Activated gamma-delta T cell (primary cell): ENCODE results near the gene SEPSECS.
"Not testable (repeated sequence)": the region's sequence is repeated elsewhere in the genome, so short reads cannot be mapped to it uniquely, and the experiment has no call there.

ENCODE experiments used
- DNase-seq: peaks from one replicate; lab custom pipeline; 2025; lab: John Stamatoyannopoulos, UW

The SEPSECS gene

GRCh38 chr4:25083441-25083840 is 76.8 kb downstream of the SEPSECS start:
- not testable (repeated sequence) for DNase-seq

GRCh38 chr4:25081866-25082471 is 78.3 kb downstream of the SEPSECS start:
- no peak for DNase-seq

DNA sequence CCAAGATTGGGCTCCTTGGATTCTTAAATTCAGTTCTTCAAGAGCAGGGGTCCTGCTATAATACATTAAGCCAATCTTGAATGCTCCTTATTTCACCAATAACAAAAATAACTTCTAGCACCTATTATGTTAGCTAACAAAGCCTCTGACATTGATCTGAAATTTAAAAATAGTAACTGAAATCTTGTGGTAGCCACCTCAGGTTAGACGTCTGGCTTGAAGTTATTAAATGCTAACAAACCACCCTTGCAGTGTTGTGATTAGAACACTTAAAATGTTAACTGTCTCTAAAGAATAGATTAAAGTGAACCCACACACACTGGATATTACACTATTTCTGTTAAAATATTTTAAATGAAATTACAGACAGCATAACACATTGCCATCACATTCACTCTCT is 79.7 kb downstream of the SEPSECS start:
- no peak for DNase-seq

- DNase-seq, result no peak
Observed at GRCh38 chr4:25078523-25078922, 81.7 kb downstream of the SEPSECS start.

- no peak for DNase-seq
Observed at GRCh38 chr4:25076625-25077398, 83.4 kb downstream of the SEPSECS start.

GRCh38 chr4:25075851-25076250 is 84.4 kb downstream of the SEPSECS start:
- DNase-seq, result no peak

DNA sequence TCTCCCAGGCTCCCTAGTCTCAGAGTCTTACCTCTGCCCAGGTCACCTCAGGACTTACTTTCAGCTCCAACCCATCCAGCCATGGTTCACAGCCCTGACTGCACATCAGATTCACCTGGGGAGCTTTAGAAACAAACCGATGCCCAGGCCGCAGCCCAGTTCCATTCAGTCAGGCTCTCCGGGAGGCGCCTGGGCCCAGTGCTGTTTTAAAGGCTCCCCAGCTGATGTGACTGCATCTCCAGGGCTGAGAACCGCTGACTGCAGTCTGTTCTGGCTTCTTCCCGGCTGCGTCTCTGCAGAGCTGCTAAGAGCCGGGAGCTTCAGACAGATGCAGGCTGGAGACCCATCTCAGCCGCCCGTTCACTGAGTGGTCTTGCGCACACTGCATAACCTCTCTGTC is 85.1 kb downstream of the SEPSECS start:
- no peak for DNase-seq

- DNase-seq, result no peak
Observed at GRCh38 chr4:25070545-25070944, 89.7 kb downstream of the SEPSECS start.
